ENCODE results near the gene PRM1. TPM values are rescaled to one million over a fixed set of nuclear protein-coding genes. Genes with fewer than 3 reads are reported as not detected.

PRM1 gene
- total RNA-seq, 2 experiments from 2014 or later, result not detected

DNA sequence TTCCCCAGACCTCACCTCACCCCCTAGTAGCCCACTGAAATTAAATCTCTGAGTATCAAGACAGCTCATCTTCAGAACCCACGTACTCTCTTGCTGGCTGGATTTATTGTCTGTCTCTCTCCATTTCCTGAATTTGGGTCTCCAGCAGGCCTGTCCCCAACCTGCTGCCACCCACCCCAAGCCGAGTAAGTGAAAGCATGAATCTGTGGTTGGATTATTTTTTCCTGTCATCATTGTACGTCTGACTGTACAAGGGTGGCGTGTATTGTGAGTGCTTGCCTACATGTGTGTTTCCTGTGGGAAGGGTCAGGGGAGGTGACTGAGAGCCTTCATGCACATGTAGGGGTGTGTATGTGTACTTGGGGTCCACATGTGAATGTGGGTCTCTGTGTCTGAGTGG is 17.4 kb downstream of the PRM1 start:
- DNase-seq (peak; percentile 74), ATAC-seq (peak; percentile 81)
- H3K36me3 Mint-ChIP-seq (ENCODE audit: low read depth), result no peaks in the 10 kb centered on the region
- H3K27me3 Mint-ChIP-seq (ENCODE audit: low read depth), result peaks cover 6% of the 10 kb centered on the region
- H3K27ac Mint-ChIP-seq, result peak overlapping the region; percentile 88
- H3K4me3 Mint-ChIP-seq, result peak overlapping the region; percentile 48
- POLR2A ChIA-PET, result interaction anchor here (0.6 to 2.3 kb wide), 8 partner anchors 8 to 209 kb away, joined by 3 to 8 read pairs (median 4); partner anchors contain the start of gene SOCS1
- no peaks in the 10 kb centered on the region for H3K9me3 Mint-ChIP-seq (ENCODE audit: insufficient read depth)
- H3K4me1 Mint-ChIP-seq (ENCODE audit: low read depth), result peaks cover 52% of the 10 kb centered on the region
- CTCF ChIA-PET, result interaction anchor here (0.8 to 1.6 kb wide), 9 partner anchors 34 to 314 kb away, joined by 3 to 16 read pairs (median 4); no protein-coding TSS in a partner anchor

DNA sequence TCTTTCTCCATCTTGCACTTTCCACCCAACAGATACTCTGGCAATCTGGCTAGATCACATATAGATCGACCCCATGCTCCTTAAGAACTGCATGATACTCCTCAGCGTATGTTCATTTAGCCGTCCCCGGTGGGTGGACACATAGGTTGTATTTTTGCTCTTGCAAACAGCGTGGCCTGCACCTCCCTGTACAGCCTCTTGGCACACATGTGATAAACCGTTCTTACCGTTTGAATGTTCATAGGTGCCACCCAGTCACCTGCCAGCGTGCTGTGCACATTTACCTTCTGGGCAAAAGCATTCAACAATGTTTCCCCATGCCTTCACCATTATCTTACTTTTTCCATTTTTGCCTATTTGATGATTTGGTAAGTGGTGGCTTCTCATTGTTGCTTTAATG is 18.2 kb downstream of the PRM1 start:
- Mint-ChIP-seq H3K36me3 (ENCODE audit: low read depth) (no peaks in the 10 kb centered on the region), H3K9me3 (ENCODE audit: insufficient read depth) (no peaks in the 10 kb centered on the region), H3K27me3 (ENCODE audit: low read depth) (no peaks in the 10 kb centered on the region), H3K4me3 (peak overlapping the region; percentile 14), H3K27ac (peak overlapping the region; percentile 88), H3K4me1 (ENCODE audit: low read depth) (peaks cover 60% of the 10 kb centered on the region)
- ATAC-seq (no peak), DNase-seq (no peak)
- POLR2A ChIA-PET, result interaction anchor here (0.7 to 2.3 kb wide), 6 partner anchors 7 to 208 kb away, joined by 3 to 8 read pairs (median 6); partner anchors contain the start of gene SOCS1
- CTCF ChIA-PET, result interaction anchor here (0.8 to 1.4 kb wide), 6 partner anchors 10 to 313 kb away, joined by 3 to 16 read pairs (median 5); partner anchors contain the start of gene PRM3

DNA sequence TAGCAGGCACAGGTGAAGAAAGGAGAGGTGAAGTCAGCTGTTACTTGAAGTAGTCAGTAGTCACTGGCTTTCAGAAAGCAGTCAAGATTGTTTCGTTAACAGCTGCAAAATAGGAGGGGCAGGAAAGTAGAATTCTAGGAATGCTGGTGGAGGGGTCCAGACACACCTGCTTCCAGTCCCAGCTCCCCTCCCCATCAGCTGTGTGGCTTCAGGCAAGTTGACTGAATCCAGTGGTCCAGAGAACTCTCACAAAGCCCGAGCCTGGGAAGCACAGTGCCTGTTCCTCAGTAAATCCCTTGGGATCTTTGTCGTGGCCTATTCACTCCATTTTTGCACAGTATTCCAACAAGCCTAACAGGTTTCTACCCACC is 20.5 kb downstream of the PRM1 start:
- POLR2A ChIA-PET, result interaction anchor here (0.5 to 0.6 kb wide), 2 partner anchors 132 to 215 kb away, joined by 3 to 4 read pairs; no protein-coding TSS in a partner anchor
- no peak for DNase-seq
- Mint-ChIP-seq H3K9me3 (ENCODE audit: insufficient read depth) (no peaks in the 10 kb centered on the region), H3K4me1 (ENCODE audit: low read depth) (peaks cover 70% of the 10 kb centered on the region), H3K27me3 (ENCODE audit: low read depth) (no peaks in the 10 kb centered on the region), H3K27ac (no peak overlapping the region), H3K36me3 (ENCODE audit: low read depth) (peaks cover 2% of the 10 kb centered on the region), H3K4me3 (no peak overlapping the region)
- ATAC-seq, result no peak
- CTCF ChIA-PET, result interaction anchor here (1.2 to 8.3 kb wide), 3 partner anchors 95 to 293 kb away, joined by 3 to 210 read pairs (median 99); no protein-coding TSS in a partner anchor

DNA sequence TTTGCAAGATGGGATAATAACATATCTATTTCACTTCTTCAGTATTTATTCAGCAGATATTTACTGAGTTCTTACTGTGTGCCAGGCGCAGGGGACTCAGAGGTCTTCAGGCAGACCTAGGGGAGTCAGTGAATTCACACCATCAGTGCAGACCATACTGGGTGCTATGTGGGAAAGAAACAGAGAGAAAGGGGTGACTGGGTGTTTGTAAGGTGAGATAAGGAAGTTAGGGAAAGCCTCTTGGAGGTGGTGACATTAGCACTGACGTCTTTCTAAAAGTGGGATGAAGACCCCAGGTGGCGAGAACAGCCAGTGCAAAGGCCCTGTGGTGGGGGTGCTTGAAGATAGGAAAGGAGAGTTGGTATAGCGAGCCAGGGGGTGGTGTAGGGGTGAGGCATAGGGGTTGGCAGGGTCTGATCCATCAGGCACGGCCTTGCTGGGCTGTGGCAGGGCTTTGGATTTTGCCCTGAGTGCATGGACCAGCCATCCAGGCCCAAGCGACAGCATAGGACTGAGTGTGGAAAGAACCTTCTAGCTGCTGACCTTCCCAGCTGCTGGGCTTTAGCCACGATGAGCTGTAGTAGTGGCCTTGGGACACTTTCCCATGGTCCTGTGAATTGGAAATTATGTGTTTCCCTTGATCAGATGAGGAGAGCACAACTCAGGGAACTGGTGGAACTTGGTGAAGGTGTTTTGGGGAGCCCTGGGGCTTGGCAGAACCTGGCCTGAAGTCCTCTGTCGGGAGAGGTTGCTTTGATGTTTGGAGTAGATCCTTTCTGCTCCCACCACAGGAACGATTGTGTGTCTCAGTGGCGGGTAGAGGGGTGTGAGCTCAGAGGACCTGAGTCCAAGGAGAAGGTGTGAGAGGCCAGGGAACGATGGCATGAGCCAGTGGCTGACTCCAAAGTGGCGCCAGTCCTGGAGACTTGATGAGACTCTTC is 21.2 kb downstream of the PRM1 start:
- Mint-ChIP-seq H3K9me3 (ENCODE audit: insufficient read depth) (no peaks in the 10 kb centered on the region), H3K27me3 (ENCODE audit: low read depth) (no peaks in the 10 kb centered on the region), H3K4me1 (ENCODE audit: low read depth) (peaks cover 65% of the 10 kb centered on the region), H3K36me3 (ENCODE audit: low read depth) (peaks cover 5% of the 10 kb centered on the region), H3K4me3 (no peak overlapping the region), H3K27ac (peak overlapping the region; percentile 76)
- no peak for DNase-seq
- ATAC-seq, result no peak
- POLR2A ChIA-PET, result interaction anchor here (0.5 to 2.1 kb wide), 3 partner anchors 95 to 214 kb away, joined by 3 to 11 read pairs (median 4); no protein-coding TSS in a partner anchor
- CTCF ChIA-PET, result interaction anchor here (1.0 to 8.3 kb wide), 6 partner anchors 51 to 292 kb away, joined by 3 to 210 read pairs (median 6); no protein-coding TSS in a partner anchor

DNA sequence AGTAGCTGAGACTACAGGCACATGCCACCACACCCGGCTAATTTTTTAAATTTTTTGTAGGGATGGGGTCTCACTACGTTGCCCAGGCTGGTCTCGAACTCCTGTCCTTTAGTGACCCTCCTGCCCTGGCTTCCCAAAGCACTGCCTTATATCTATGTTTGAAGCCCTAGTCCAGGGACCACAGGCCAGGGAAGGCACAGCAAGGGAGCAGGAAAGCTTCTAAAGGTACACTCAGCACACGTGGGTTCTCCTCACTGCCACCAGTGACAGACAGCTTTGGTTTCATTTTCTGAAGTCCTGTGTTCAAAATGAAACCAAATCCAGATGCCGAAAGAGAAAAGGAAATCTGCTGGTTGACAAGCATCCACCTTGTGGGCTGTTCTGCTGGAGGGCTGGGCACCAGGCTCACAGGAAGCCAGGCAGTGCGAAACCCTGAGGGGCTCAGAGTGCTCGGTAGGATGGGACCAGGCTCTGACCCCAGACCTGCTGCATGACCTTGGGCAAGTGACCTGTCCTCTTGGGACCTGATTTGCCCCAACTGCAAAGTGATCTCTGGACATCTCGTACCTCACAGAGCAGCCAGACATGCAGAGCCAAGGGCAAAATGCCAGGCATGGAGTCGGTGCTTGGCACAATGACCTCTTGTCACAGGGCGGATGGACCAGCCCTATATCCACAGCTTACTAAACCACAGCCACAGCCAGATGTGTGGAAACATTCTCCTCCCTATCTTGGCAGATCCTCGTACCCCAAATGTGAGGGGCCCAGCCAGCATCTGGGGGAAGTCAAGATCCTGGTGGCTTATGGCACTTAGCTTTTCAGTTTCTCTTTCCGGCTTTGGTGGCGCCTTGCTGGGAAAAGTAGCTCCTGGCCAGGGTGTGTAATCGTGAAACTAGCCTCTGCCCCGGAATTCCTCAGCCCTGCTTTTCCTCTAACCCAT is 22.3 kb downstream of the PRM1 start:
- Mint-ChIP-seq H3K9me3 (ENCODE audit: insufficient read depth) (no peaks in the 10 kb centered on the region), H3K36me3 (ENCODE audit: low read depth) (peaks cover 15% of the 10 kb centered on the region), H3K27ac (peak overlapping the region; percentile 76), H3K4me1 (ENCODE audit: low read depth) (peaks cover 54% of the 10 kb centered on the region), H3K4me3 (peak overlapping the region; percentile 30), H3K27me3 (ENCODE audit: low read depth) (no peaks in the 10 kb centered on the region)
- ATAC-seq (peak; percentile 14), DNase-seq (peak; percentile 80)
- POLR2A ChIA-PET, result interaction anchor here (0.6 to 8.0 kb wide), 9 partner anchors 11 to 292 kb away, joined by 3 to 123 read pairs (median 5); partner anchors contain the start of gene TNP2
- CTCF ChIA-PET, result interaction anchor here (0.7 to 8.3 kb wide), 16 partner anchors 8 to 304 kb away, joined by 3 to 210 read pairs (median 3); no protein-coding TSS in a partner anchor

DNA sequence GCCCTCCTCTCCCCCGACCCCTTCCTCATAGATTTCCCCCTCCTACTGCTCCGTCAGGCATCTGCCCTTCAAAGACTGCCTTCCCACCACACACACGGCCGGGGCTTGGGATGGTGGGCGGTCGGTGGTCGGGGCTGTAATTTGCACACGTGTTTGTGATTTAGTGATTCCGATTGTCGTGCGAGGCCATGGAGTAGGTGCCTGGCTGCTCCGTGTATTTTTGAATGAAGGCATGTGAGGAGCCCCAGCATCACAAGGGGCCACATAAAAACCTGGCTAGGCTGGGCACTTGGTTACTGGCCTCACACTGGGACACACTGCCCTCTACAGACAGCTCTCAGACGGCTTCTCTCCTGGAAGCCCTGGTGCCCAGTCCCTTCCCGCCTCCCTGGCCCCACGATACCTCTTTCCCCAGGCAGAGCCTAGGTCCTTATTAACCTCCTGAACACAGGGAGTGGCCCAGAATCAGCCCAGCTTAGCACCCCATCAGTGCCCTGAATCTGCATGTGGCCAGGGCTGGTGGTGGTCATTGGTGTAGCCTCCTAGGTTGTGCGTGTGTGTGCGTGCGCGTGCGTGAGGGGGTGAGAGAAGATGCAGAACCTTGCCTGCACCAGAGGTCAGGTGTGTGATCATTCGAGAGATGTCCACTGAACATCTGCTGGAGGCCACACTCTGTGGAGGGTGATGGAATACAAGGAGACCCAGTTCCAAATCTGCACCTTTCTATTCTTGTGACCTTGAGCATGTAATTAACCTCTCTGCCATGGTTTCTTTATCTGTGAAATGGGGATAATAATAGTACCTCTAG is 23.8 kb downstream of the PRM1 start:
- ChIA-PET POLR2A (interaction anchor here (0.5 to 8.0 kb wide), 13 partner anchors 24 to 291 kb away, joined by 3 to 123 read pairs (median 22); no protein-coding TSS in a partner anchor), CTCF (interaction anchor here (0.9 to 8.3 kb wide), 22 partner anchors 11 to 308 kb away, joined by 3 to 210 read pairs (median 5); no protein-coding TSS in a partner anchor)
- H3K4me1 Mint-ChIP-seq (ENCODE audit: low read depth), result peaks cover 44% of the 10 kb centered on the region
- H3K27me3 Mint-ChIP-seq (ENCODE audit: low read depth), result no peaks in the 10 kb centered on the region
- H3K27ac Mint-ChIP-seq, result peak overlapping the region; percentile 96
- peak overlapping the region; percentile 97 for H3K4me3 Mint-ChIP-seq
- peak; percentile 77 for DNase-seq
- no peak for ATAC-seq
- H3K36me3 Mint-ChIP-seq (ENCODE audit: low read depth), result peaks cover 30% of the 10 kb centered on the region
- H3K9me3 Mint-ChIP-seq (ENCODE audit: insufficient read depth), result no peaks in the 10 kb centered on the region

DNA sequence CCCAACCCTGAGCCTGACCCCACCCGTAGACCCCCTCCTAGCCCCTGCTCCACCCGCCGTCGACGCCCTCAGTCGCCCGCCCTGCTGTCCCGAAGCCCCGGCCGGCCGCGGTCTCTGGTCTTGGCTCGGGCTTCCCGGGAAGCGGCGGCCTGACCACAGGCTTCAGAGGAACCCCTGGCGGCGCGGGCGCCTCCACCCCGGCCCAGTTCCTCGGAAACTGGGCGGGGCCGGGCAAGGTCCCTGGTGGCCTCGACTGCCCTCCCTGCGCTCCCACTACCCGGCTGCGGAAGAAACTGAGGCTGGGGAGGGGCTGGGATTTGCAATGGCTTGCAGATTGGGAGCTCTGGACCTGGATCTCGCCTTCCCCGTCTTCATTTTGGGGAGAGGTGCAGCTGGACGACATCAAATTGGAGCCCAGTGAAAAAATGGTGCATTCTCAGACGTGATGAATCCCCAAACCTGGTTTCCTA is 24.4 kb downstream of the PRM1 start:
- POLR2A ChIA-PET, result interaction anchor here (0.6 to 8.0 kb wide), 34 partner anchors 8 to 308 kb away, joined by 3 to 123 read pairs (median 8); partner anchors contain the start of gene TNP2
- CTCF ChIA-PET, result interaction anchor here (0.8 to 8.3 kb wide), 39 partner anchors 10 to 308 kb away, joined by 3 to 210 read pairs (median 6); no protein-coding TSS in a partner anchor
- Mint-ChIP-seq H3K27ac (peak overlapping the region; percentile 96), H3K27me3 (ENCODE audit: low read depth) (no peaks in the 10 kb centered on the region), H3K4me3 (peak overlapping the region; percentile 97), H3K36me3 (ENCODE audit: low read depth) (peaks cover 37% of the 10 kb centered on the region), H3K4me1 (ENCODE audit: low read depth) (peaks cover 50% of the 10 kb centered on the region), H3K9me3 (ENCODE audit: insufficient read depth) (no peaks in the 10 kb centered on the region)
- DNase-seq, result no peak
- no peak for ATAC-seq

DNA sequence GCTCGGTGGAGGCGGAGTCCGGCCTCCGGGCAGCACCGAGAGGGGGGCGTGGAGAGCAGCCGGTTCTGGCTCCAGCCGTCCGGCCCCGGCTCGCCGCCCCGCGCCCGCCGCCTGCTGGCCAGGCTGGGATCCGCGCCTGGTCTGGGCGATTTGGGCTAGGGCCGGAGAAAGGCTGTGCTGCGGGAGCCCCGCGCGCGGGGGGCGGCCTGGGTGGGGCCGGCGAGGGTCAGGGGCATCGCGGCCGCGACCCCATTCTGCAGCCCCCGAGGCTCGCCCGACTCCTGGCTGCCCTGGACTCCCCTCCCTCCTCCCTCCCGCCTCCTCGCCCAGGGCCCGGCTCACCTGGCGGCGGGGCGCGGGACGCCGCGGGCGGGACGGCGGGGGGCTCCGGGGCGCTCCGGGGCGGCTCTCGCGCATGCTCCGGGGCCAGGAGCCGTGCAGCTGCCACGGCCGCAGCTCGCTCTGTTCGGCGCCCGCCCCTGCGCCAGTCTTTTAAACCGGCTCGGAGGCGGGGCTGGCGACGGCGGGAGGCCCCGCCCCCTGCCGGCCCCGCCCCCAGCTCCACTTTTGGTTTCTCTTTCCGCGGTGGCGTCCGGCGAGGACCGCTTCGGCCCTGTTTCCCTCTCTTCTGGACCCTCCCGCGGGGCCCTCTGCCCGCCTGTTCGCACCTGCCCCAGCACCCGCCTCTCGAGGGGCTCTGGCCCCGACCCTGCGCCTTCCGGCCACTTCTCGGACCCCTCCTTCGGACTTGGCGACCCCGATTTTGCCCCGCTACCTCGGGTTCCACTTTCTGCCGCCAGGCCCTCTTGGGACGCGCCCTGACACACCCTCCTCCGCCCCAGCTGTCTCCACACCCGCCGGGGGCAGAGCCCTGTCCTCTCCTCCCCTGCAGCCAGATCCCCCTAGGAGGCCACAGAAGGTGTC is 25.1 kb downstream of the PRM1 start, which contains the start of gene SOCS1:
TSS of gene SOCS1 (minus strand) at position 468 of the 924 bp plus-strand sequence. CDS start 726 bp downstream, outside the sequence.
- peaks cover 54% of the 10 kb centered on the region for H3K4me1 Mint-ChIP-seq (ENCODE audit: low read depth)
- H3K27me3 Mint-ChIP-seq (ENCODE audit: low read depth), result no peaks in the 10 kb centered on the region
- DNase-seq (peak; percentile 91), ATAC-seq (peak; percentile 71)
- H3K36me3 Mint-ChIP-seq (ENCODE audit: low read depth), result peaks cover 42% of the 10 kb centered on the region
- H3K4me3 Mint-ChIP-seq, result peak within 1 kb of the TSS; percentile 97
- peak within 1 kb of the TSS; percentile 96 for H3K27ac Mint-ChIP-seq
- no peaks in the 10 kb centered on the region for H3K9me3 Mint-ChIP-seq (ENCODE audit: insufficient read depth)
- ChIA-PET CTCF (interaction anchor here (0.6 to 8.3 kb wide), 54 partner anchors 9 to 307 kb away, joined by 3 to 210 read pairs (median 5); no protein-coding TSS in a partner anchor), POLR2A (interaction anchor here (0.6 to 8.0 kb wide), 55 partner anchors 8 to 542 kb away, joined by 3 to 123 read pairs (median 6); partner anchors contain the start of genes TNP2 and ZC3H7A)

Data from activated CD8-positive, alpha-beta T cell treated with anti-CD3 and anti-CD28 coated beads, Interleukin-2, amount 10 ng/mL, durations not matched to agents 7 days and 5 days (primary cell).